WTC11 (cell line): ENCODE results near the gene CDK6. TPM values are rescaled to one million over a fixed set of nuclear protein-coding genes. Genes with fewer than 3 reads are reported as not detected.

ENCODE experiments used
- ATAC-seq: fragments of 200-7000 bp; cut with Tn5 transposase; 2 replicates; pipeline ENCODE4 v1.10.0; 2021; ENCODE audit warnings: mild to moderate bottlenecking, moderate library complexity
- CTCF ChIA-PET: fragments of 300-600 bp; sonication (Branson Sonifier 250); formaldehyde crosslinking; loops from one replicate; lab custom pipeline; 2021; ENCODE audit warnings: antibody characterized with exemption; lab: Charles Lee
- POLR2A ChIA-PET: fragments of 350-600 bp; sonication (Branson Sonifier 250); formaldehyde crosslinking; loops from one replicate; lab custom pipeline; 2021; ENCODE audit warnings: antibody characterized with exemption; lab: Charles Lee
- DNase-seq: peaks from one replicate; pipeline ENCODE4 v3.0.0; 2021; ENCODE audit warnings: low spot score
- H3K27ac Mint-ChIP-seq: 2 replicates; pipeline ENCODE4 v1.8.0; 2021; ENCODE audit warnings: mixed read lengths
- H3K27me3 Mint-ChIP-seq: 2 replicates; pipeline ENCODE4 v1.8.0; 2021; ENCODE audit warnings: low read depth, mild to moderate bottlenecking, moderate library complexity, mixed read lengths
- H3K36me3 Mint-ChIP-seq: 2 replicates; pipeline ENCODE4 v1.8.0; 2021; ENCODE audit warnings: mixed read lengths
- H3K4me1 Mint-ChIP-seq: 2 replicates; pipeline ENCODE4 v1.8.0; 2022; ENCODE audit warnings: mixed read lengths
- H3K4me3 Mint-ChIP-seq: 2 replicates; pipeline ENCODE4 v1.8.0; 2021; ENCODE audit warnings: mild to moderate bottlenecking, moderate library complexity, mixed read lengths
- H3K9me3 Mint-ChIP-seq: 2 replicates; pipeline ENCODE4 v1.8.0; 2021; ENCODE audit warnings: mixed read lengths
- AR ChIP-seq: fragments of 250-450 bp; sonication (Bioruptor Pico); IDR thresholded peaks from 2 replicates; pipeline ENCODE4 v1.9.0; 2021; ENCODE audit warnings: mild to moderate bottlenecking
- ATF1 ChIP-seq: sonication (generic); formaldehyde crosslinking; IDR thresholded peaks from 2 replicates; pipeline ENCODE4 v1.8.1; 2023; ENCODE audit warnings: mild to moderate bottlenecking, moderate library complexity, missing genetic modification reagents
- ATF3 ChIP-seq: sonication (generic); formaldehyde crosslinking; conservative IDR thresholded peaks from 2 replicates; pipeline ENCODE4 v1.8.1; 2022; ENCODE audit warnings: mild to moderate bottlenecking, missing genetic modification reagents
- CBFB ChIP-seq: sonication (generic); formaldehyde crosslinking; IDR thresholded peaks from 2 replicates; pipeline ENCODE4 v1.8.1; 2022; ENCODE audit warnings: mild to moderate bottlenecking, low read depth, missing genetic modification reagents
- CTCF ChIP-seq: fragments of 200-600 bp; IDR thresholded peaks from 2 replicates; pipeline ENCODE4 v1.8.0; 2022; ENCODE audit warnings: antibody characterized with exemption
- E2F4 ChIP-seq: sonication (generic); formaldehyde crosslinking; IDR thresholded peaks from 2 replicates; pipeline ENCODE4 v1.8.1; 2022; ENCODE audit warnings: low read depth, mild to moderate bottlenecking, moderate library complexity, missing genetic modification reagents, borderline replicate concordance
- E2F5 ChIP-seq: sonication (generic); formaldehyde crosslinking; IDR thresholded peaks from 2 replicates; pipeline ENCODE4 v1.8.1; 2022; ENCODE audit warnings: mild to moderate bottlenecking, moderate library complexity, missing genetic modification reagents
- NFE2L1 ChIP-seq: sonication (generic); formaldehyde crosslinking; IDR thresholded peaks from 2 replicates; pipeline ENCODE4 v1.8.1; 2023; ENCODE audit warnings: missing genetic modification reagents
- NR2C2 ChIP-seq: sonication (generic); formaldehyde crosslinking; IDR thresholded peaks from 2 replicates; pipeline ENCODE4 v1.8.0; 2022; ENCODE audit warnings: mild to moderate bottlenecking, missing genetic modification reagents
- PRDM15 ChIP-seq: sonication (generic); formaldehyde crosslinking; IDR thresholded peaks from 2 replicates; pipeline ENCODE4 v1.8.0; 2022; ENCODE audit warnings: missing genetic modification reagents
- RELA ChIP-seq: sonication (generic); formaldehyde crosslinking; IDR thresholded peaks from 2 replicates; pipeline ENCODE4 v1.8.1; 2022; ENCODE audit warnings: missing genetic modification reagents, mild to moderate bottlenecking, borderline replicate concordance
- RORB ChIP-seq: fragments of 250-450 bp; sonication (Bioruptor Pico); IDR thresholded peaks from 2 replicates; pipeline ENCODE4 v1.9.0; 2021; ENCODE audit warnings: mild to moderate bottlenecking
- SMAD3 ChIP-seq: sonication (generic); formaldehyde crosslinking; IDR thresholded peaks from 2 replicates; pipeline ENCODE4 v1.8.0; 2022; ENCODE audit warnings: missing genetic modification reagents, mild to moderate bottlenecking, borderline replicate concordance
- ZNF138 ChIP-seq: sonication (generic); formaldehyde crosslinking; conservative IDR thresholded peaks from 2 replicates; pipeline ENCODE4 v1.8.1; 2022; ENCODE audit warnings: mild to moderate bottlenecking, moderate library complexity, missing genetic modification reagents
- ZNF512 ChIP-seq: sonication (generic); formaldehyde crosslinking; IDR thresholded peaks from 2 replicates; pipeline ENCODE4 v1.8.1; 2022; ENCODE audit warnings: missing genetic modification reagents, borderline replicate concordance
- total RNA-seq: library from RNA; stranded (reverse); gene quantifications from 3 replicates; pipeline ENCODE4 v1.2.3, GENCODE V29; 2021

The CDK6 gene
- total RNA-seq, 1 experiment from 2014 or later, result 47.2 TPM

- TF ChIP-seq AR (CRISPR knock-in tag) (no peak), E2F4 (CRISPR knock-in tag) (no peak), NFE2L1 (CRISPR knock-in tag) (no peak)
These were observed 34.0 kb downstream of the CDK6 start (continued) for GRCh38 chr7:92802406-92802805.

GRCh38 chr7:92799446-92800211 is 36.7 kb downstream of the CDK6 start:
- no peak for TF ChIP-seq PRDM15 (CRISPR knock-in tag)
- DNase-seq (no peak), ATAC-seq (no peak)
- Mint-ChIP-seq H3K4me3 (no peak overlapping the region), H3K36me3 (peaks cover 4% of the 10 kb centered on the region; the same call in 1 of the 2 replicates), H3K4me1 (peaks cover 9% of the 10 kb centered on the region), H3K9me3 (no peaks in the 10 kb centered on the region), H3K27ac (no peak overlapping the region), H3K27me3 (no peaks in the 10 kb centered on the region)
- ChIA-PET POLR2A (no interaction called here), CTCF (no interaction called here)

GRCh38 chr7:92798517-92799249 is 37.7 kb downstream of the CDK6 start:
- CTCF ChIA-PET, result no interaction called here
- POLR2A ChIA-PET, result no interaction called here
- DNase-seq, result no peak
- peaks cover 4% of the 10 kb centered on the region; the same call in 1 of the 2 replicates for H3K36me3 Mint-ChIP-seq
- TF ChIP-seq SMAD3 (no peak), ATF1 (CRISPR knock-in tag) (no peak), CBFB (CRISPR knock-in tag) (no peak), ZNF138 (CRISPR knock-in tag) (no peak), CTCF (no peak), ZNF512 (CRISPR knock-in tag) (no peak), NR2C2 (CRISPR knock-in tag) (no peak), ATF3 (CRISPR knock-in tag) (no peak), E2F5 (CRISPR knock-in tag) (no peak), RORB (CRISPR knock-in tag) (no peak), RELA (CRISPR knock-in tag) (no peak)
- TF ChIP-seq, all 79 proteins: peak for 0
- Mint-ChIP-seq H3K9me3 (no peaks in the 10 kb centered on the region), H3K4me3 (no peak overlapping the region), H3K27ac (no peak overlapping the region), H3K27me3 (no peaks in the 10 kb centered on the region), H3K4me1 (peaks cover 15% of the 10 kb centered on the region)
- ATAC-seq, result no peak
